SKM-1 treated with dmso at 0.1 percent for 144 hours (cell line): ENCODE measurements around the gene AFAP1.

Experiments
- DNase-seq: peaks from one replicate; lab custom pipeline; 2025; ENCODE audit not compliant: unreplicated experiment; lab: John Stamatoyannopoulos, UW

Gene AFAP1

GRCh38 chr4:7939377-7940108, at the start of gene AFAP1:
Gene AFAP1, minus strand, starts transcription at chr4:7939861. Its CDS starts 67,783 bp downstream, at chr4:7872078.
- peak; percentile 87 for DNase-seq

GRCh38 chr4:7988437-7988836, 48.8 kb upstream of the AFAP1 start:
- DNase-seq: no peak

- peak; percentile 50 for DNase-seq
These were observed 47.7 kb upstream of the AFAP1 start for GRCh38 chr4:7987148-7987989.

- DNase-seq: no peak
These were observed 46.3 kb upstream of the AFAP1 start for GRCh38 chr4:7985891-7986441.

- no peak for DNase-seq
These were observed 45.4 kb upstream of the AFAP1 start for GRCh38 chr4:7985072-7985471.

GRCh38 chr4:7984286-7984925, 44.7 kb upstream of the AFAP1 start:
- DNase-seq: no peak

GRCh38 chr4:7983296-7983695, 43.6 kb upstream of the AFAP1 start:
- no peak for DNase-seq

GRCh38 chr4:7981738-7982394, 42.2 kb upstream of the AFAP1 start:
- DNase-seq: no peak

GRCh38 chr4:7980036-7980435, 40.4 kb upstream of the AFAP1 start:
- DNase-seq: no peak

- DNase-seq: no peak
These were observed 39.9 kb upstream of the AFAP1 start for GRCh38 chr4:7979652-7979968.

GRCh38 chr4:7978907-7979651, 39.4 kb upstream of the AFAP1 start:
- DNase-seq: no peak

GRCh38 chr4:7978489-7978888, 38.8 kb upstream of the AFAP1 start:
- no peak for DNase-seq

GRCh38 chr4:7976634-7977033, 37.0 kb upstream of the AFAP1 start:
- DNase-seq: no peak

GRCh38 chr4:7976025-7976424, 36.4 kb upstream of the AFAP1 start:
- DNase-seq: no peak

GRCh38 chr4:7974425-7974824, 34.8 kb upstream of the AFAP1 start:
- DNase-seq: no peak

GRCh38 chr4:7973545-7973981, 33.9 kb upstream of the AFAP1 start:
- DNase-seq: no peak

GRCh38 chr4:7971881-7972500, 32.3 kb upstream of the AFAP1 start:
- no peak for DNase-seq

GRCh38 chr4:7971159-7971631, 31.5 kb upstream of the AFAP1 start:
- no peak for DNase-seq

GRCh38 chr4:7970361-7970946, 30.8 kb upstream of the AFAP1 start:
- DNase-seq: no peak
